SK-N-SH (cell line): ENCODE results near the gene ATXN10. TPM values are rescaled to one million over a fixed set of nuclear protein-coding genes. Genes with fewer than 3 reads are reported as not detected.

Source experiments
- CTCF ChIA-PET: fragments of 300-600, 350-600 bp; formaldehyde crosslinking; extraction: SDS; loops from one replicate; lab custom pipeline; 2021; lab: Yijun Ruan, JAX
- POLR2A ChIA-PET: fragments of 350-600 bp; sonication (Branson Sonifier 250); formaldehyde crosslinking; extraction: SDS; loops from one replicate; lab custom pipeline; 2020; ENCODE audit warnings: antibody characterized with exemption, inconsistent platforms; lab: Yijun Ruan, JAX
- DNase-seq: peaks from one replicate; pipeline ENCODE4 v3.0.0; 2012
- H2AFZ ChIP-seq: fragments of 200-600 bp; sonication (generic); 2 replicates; pipeline ENCODE4 v1.8.1; 2016; ENCODE audit warnings: antibody characterized with exemption, mild to moderate bottlenecking, low read depth
- H3F3A ChIP-seq: fragments of 200-600 bp; sonication (generic); replicated peaks from 2 replicates; pipeline ENCODE3; 2016; ENCODE audit warnings: antibody characterized with exemption, mild to moderate bottlenecking; ENCODE audit not compliant: insufficient read depth
- H3K27ac ChIP-seq, 2 experiments: fragments of 200-500 bp in 1 of 2; fragments of 200-600 bp in 1 of 2; sonication (Bioruptor generic) in 1 of 2; sonication (generic), shearing (Covaris generic) in 1 of 2; 2 replicates each; pipeline versions ENCODE4 v1.5.1 to v1.6.1; 2014 to 2016; ENCODE audit warnings: low read depth in 2 of 2, inconsistent platforms in 1 of 2, low read length in 1 of 2, mild to moderate bottlenecking in 1 of 2, mixed read lengths in 1 of 2
- H3K27me3 ChIP-seq: fragments of 200-600 bp; sonication (generic), shearing (Covaris generic); 2 replicates; pipeline ENCODE4 v1.6.1; 2016; ENCODE audit warnings: mixed run types; ENCODE audit not compliant: insufficient read depth
- H3K36me3 ChIP-seq, 2 experiments: fragments of 200-500 bp in 1 of 2; fragments of 200-600 bp in 1 of 2; sonication (Bioruptor generic) in 1 of 2; sonication (generic) in 1 of 2; replicated peaks in 1 of 2; 2 replicates each; pipeline versions ENCODE3 to v1.5.1; 2014 to 2016; ENCODE audit warnings: low read length in 1 of 2, mild to moderate bottlenecking in 1 of 2; ENCODE audit not compliant: insufficient read depth in 2 of 2, control insufficient read depth in 1 of 2
- H3K4me1 ChIP-seq, 2 experiments: fragments of 200-500 bp in 1 of 2; fragments of 200-600 bp in 1 of 2; sonication (Bioruptor generic) in 1 of 2; sonication (generic), shearing (Covaris generic) in 1 of 2; 2 replicates each; pipeline versions ENCODE4 v1.5.1 to v1.6.1; 2014 to 2016; ENCODE audit warnings: low read depth in 1 of 2, low read length in 1 of 2, mixed run types in 1 of 2; ENCODE audit not compliant: insufficient read depth in 2 of 2, control insufficient read depth in 1 of 2
- H3K4me2 ChIP-seq: fragments of 200-600 bp; sonication (generic), shearing (Covaris generic); 2 replicates; pipeline ENCODE4 v1.6.1; 2017; ENCODE audit warnings: mixed run types
- H3K4me3 ChIP-seq, 2 experiments: fragments of 200-500 bp in 1 of 2; fragments of 200-600 bp in 1 of 2; sonication (Bioruptor generic) in 1 of 2; sonication (generic), shearing (Covaris generic) in 1 of 2; 2 replicates each; pipeline versions ENCODE4 v1.5.1 to v1.8.1; 2014 to 2016; ENCODE audit warnings: low read depth in 2 of 2, inconsistent platforms in 1 of 2, low read length in 1 of 2, mild to moderate bottlenecking in 1 of 2, mixed read lengths in 1 of 2, moderate library complexity in 1 of 2
- H3K79me2 ChIP-seq: fragments of 200-600 bp; sonication (generic); 2 replicates; pipeline ENCODE4 v1.8.1; 2017; ENCODE audit warnings: mild to moderate bottlenecking; ENCODE audit not compliant: insufficient read depth
- H3K9ac ChIP-seq: fragments of 200-600 bp; sonication (generic); 2 replicates; pipeline ENCODE4 v1.6.1; 2017; ENCODE audit warnings: mixed run types
- H3K9me2 ChIP-seq: fragments of 200-600 bp; sonication (generic); 2 replicates; pipeline ENCODE4 v1.6.1; 2017; ENCODE audit warnings: mixed run types
- H3K9me3 ChIP-seq: fragments of 200-600 bp; sonication (generic); 2 replicates; pipeline ENCODE4 v1.6.1; 2017; ENCODE audit warnings: mixed run types, mild to moderate bottlenecking, moderate library complexity
- H4K20me1 ChIP-seq: fragments of 200-600 bp; sonication (generic); 2 replicates; pipeline ENCODE4 v1.6.1; 2017; ENCODE audit warnings: mild to moderate bottlenecking, mixed run types; ENCODE audit not compliant: insufficient read depth
- CHD2 ChIP-seq: fragments of 150-350 bp; IDR thresholded peaks from 2 replicates; pipeline ENCODE4 v1.6.1; 2018; ENCODE audit warnings: low read length; ENCODE audit not compliant: partially characterized antibody
- ELF1 ChIP-seq: IDR thresholded peaks from 2 replicates; pipeline ENCODE4 v1.4.0; 2012
- EZH2phosphoT487 ChIP-seq: fragments of 200-600 bp; sonication (generic); IDR thresholded peaks from 2 replicates; pipeline ENCODE4 v1.6.1; 2017; ENCODE audit warnings: low read depth, mixed run types, mild to moderate bottlenecking, antibody characterized with exemption, moderate library complexity, borderline replicate concordance
- FOSL2 ChIP-seq: IDR thresholded peaks from 2 replicates; pipeline ENCODE4 v1.4.0; 2012; ENCODE audit warnings: low read depth, mild to moderate bottlenecking, moderate library complexity, borderline replicate concordance
- GABPA ChIP-seq: IDR thresholded peaks from 2 replicates; pipeline ENCODE4 v1.4.0; 2012; ENCODE audit warnings: low read depth, mild to moderate bottlenecking
- GATA2 ChIP-seq: sonication (generic); formaldehyde crosslinking; IDR thresholded peaks from 2 replicates; pipeline ENCODE4 v1.5.0; 2020; ENCODE audit warnings: mild to moderate bottlenecking, missing genetic modification reagents
- IRF3 ChIP-seq: fragments of 150-350 bp; IDR thresholded peaks from 2 replicates; pipeline ENCODE4 v1.6.1; 2016; ENCODE audit warnings: mild to moderate bottlenecking, low read depth, low read length
- JUND ChIP-seq: IDR thresholded peaks from 2 replicates; pipeline ENCODE4 v1.4.0; 2012
- MAX ChIP-seq: IDR thresholded peaks from 2 replicates; pipeline ENCODE4 v1.4.0; 2012; ENCODE audit warnings: low read depth
- MXI1 ChIP-seq: IDR thresholded peaks from 2 replicates; pipeline ENCODE4 v1.6.1; 2012; ENCODE audit warnings: mild to moderate bottlenecking, low read depth, low read length, improper control_type of control experiment
- NFIC ChIP-seq: IDR thresholded peaks from 2 replicates; pipeline ENCODE4 v1.4.0; 2012; ENCODE audit warnings: borderline replicate concordance
- NRF1 ChIP-seq: IDR thresholded peaks from 2 replicates; pipeline ENCODE4 v1.6.1; 2012; ENCODE audit warnings: low read depth, mild to moderate bottlenecking, low read length
- POLR2AphosphoS5 ChIP-seq: IDR thresholded peaks from 2 replicates; pipeline ENCODE4 v1.6.1; 2012; ENCODE audit warnings: low read depth, low read length
- RFX5 ChIP-seq: IDR thresholded peaks from 2 replicates; pipeline ENCODE4 v1.6.1; 2012; ENCODE audit warnings: mild to moderate bottlenecking, improper control_type of control experiment, low read length
- RXRA ChIP-seq: IDR thresholded peaks from 2 replicates; pipeline ENCODE4 v1.4.0; 2012; ENCODE audit warnings: low read depth, mild to moderate bottlenecking, borderline replicate concordance
- SMC3 ChIP-seq: IDR thresholded peaks from 2 replicates; pipeline ENCODE4 v1.6.1; 2012; ENCODE audit warnings: low read depth, low read length, improper control_type of control experiment
- TAF1 ChIP-seq: IDR thresholded peaks from 2 replicates; pipeline ENCODE4 v1.6.1; 2012; ENCODE audit warnings: low read depth, mild to moderate bottlenecking, low read length, moderate library complexity, borderline replicate concordance
- TCF12 ChIP-seq: IDR thresholded peaks from 2 replicates; pipeline ENCODE4 v1.4.0; 2012
- USF2 ChIP-seq: fragments of 150-350 bp; IDR thresholded peaks from 2 replicates; pipeline ENCODE4 v1.6.1; 2017; ENCODE audit warnings: antibody characterized with exemption, low read length, low read depth, borderline replicate concordance
- YY1 ChIP-seq: IDR thresholded peaks from 2 replicates; pipeline ENCODE4 v1.4.0; 2012; ENCODE audit warnings: low read depth, mild to moderate bottlenecking
- WGBS: methylation state at CpG from one replicate; pipeline ENCODE4 v1.1.6; 2017; ENCODE audit warnings: low lambda C conversion rate; 5-methylcytosine and 5-hydroxymethylcytosine counted together
- polyA plus RNA-seq, 3 experiments: library from polyadenylated mRNA; depleted of rRNA; stranded (reverse); fragments of >200 nt; gene quantifications; 2 replicates each; pipeline ENCODE4 v1.2.3, GENCODE V29; 2012

Gene ATXN10
- polyA plus RNA-seq, 1 of the 3 experiments (the other 2 are of a cell fraction) = 202 TPM

- no peak for TF ChIP-seq USF2
- no peak for TF ChIP-seq RXRA
- TF ChIP-seq NRF1 = no peak
- TF ChIP-seq FOSL2 = no peak
- TF ChIP-seq YY1 = no peak
- TF ChIP-seq TAF1 = no peak
- TF ChIP-seq TCF12 = no peak
- no peak for TF ChIP-seq RFX5
- TF ChIP-seq GABPA = no peak
- TF ChIP-seq JUND = no peak
- no peak for TF ChIP-seq NFIC
Measured at GRCh38 chr22:45754822-45755221, 83.2 kb downstream of the ATXN10 start (continued).

GRCh38 chr22:45756558-45756957 is 84.9 kb downstream of the ATXN10 start:
- no peak for DNase-seq
- peaks cover 17 to 47% of the 10 kb centered on the region in 2 experiments for H3K36me3 ChIP-seq
- no peak overlapping the region for H3K4me2 ChIP-seq
- no peak overlapping the region; a peak in 1 of 4 replicates for H3K27ac ChIP-seq
- peaks cover 59% of the 10 kb centered on the region for H3K79me2 ChIP-seq
- no peaks in the 10 kb centered on the region for H3K27me3 ChIP-seq
- ChIA-PET CTCF (no interaction called here), POLR2A (no interaction called here)
- H3K4me1 ChIP-seq = peaks cover 0 to 7% of the 10 kb centered on the region in 2 experiments; a peak in 1 of 4 replicates
- H3F3A ChIP-seq = no peaks in the 10 kb centered on the region
- H3K9ac ChIP-seq = no peak overlapping the region
- WGBS = 73% methylated on average over 1 of the region's 1 CpG
- H3K9me2 ChIP-seq = no peaks in the 10 kb centered on the region
- H2AFZ ChIP-seq = no peak overlapping the region
- no peaks in the 10 kb centered on the region for H3K9me3 ChIP-seq
- no peak overlapping the region for H3K4me3 ChIP-seq
- TF ChIP-seq ELF1 = no peak
- TF ChIP-seq MXI1 = no peak
- TF ChIP-seq SMC3 = no peak
- no peak for TF ChIP-seq USF2
- no peak for TF ChIP-seq RXRA
- TF ChIP-seq MAX = no peak
- TF ChIP-seq IRF3 = no peak
- TF ChIP-seq GATA2 (CRISPR knock-in tag) = no peak
- TF ChIP-seq POLR2AphosphoS5 = no peak
- TF ChIP-seq CHD2 = no peak
- no peak for TF ChIP-seq FOSL2
- no peak for TF ChIP-seq EZH2phosphoT487
- H4K20me1 ChIP-seq = peaks cover 15% of the 10 kb centered on the region
